GM12878 (cell line): ENCODE data around the gene ARHGEF7. TPM values are rescaled to one million over a fixed set of nuclear protein-coding genes. Genes with fewer than 3 reads are reported as not detected.

Source experiments
- ATAC-seq: fragments of 200-7000 bp; cut with Tn5 transposase; 3 replicates; pipeline ENCODE4 v1.9.1; 2020; ENCODE audit warnings: mild to moderate bottlenecking, moderate library complexity
- BruUV-seq: library from RNA; stranded (reverse); fragments of 400-500 nt; replicated peaks from 2 replicates; lab custom pipeline; 2021; lab: Mats Ljungman, UMichigan
- CTCF ChIA-PET: fragments of 300-600 bp; sonication (Branson Sonifier 250); formaldehyde crosslinking; extraction: SDS; loops from one replicate; lab custom pipeline; 2021; ENCODE audit warnings: inconsistent platforms; lab: Yijun Ruan, JAX
- POLR2A ChIA-PET: fragments of 350-600 bp; formaldehyde crosslinking; extraction: SDS; loops from one replicate; lab custom pipeline; 2021; ENCODE audit warnings: inconsistent platforms; lab: Charles Lee
- RAD21 ChIA-PET: fragments of 300-600 bp; sonication (Branson Sonifier 250); formaldehyde crosslinking; loops from one replicate; lab custom pipeline; 2023; ENCODE audit warnings: antibody characterized with exemption; ENCODE audit not compliant: unreplicated experiment; lab: Charles Lee
- SMC1A ChIA-PET: fragments of 300-600 bp; sonication (Branson Sonifier 250); formaldehyde crosslinking; loops from one replicate; lab custom pipeline; 2023; ENCODE audit not compliant: unreplicated experiment, uncharacterized antibody; lab: Charles Lee
- DNase-seq: peaks from one replicate; pipeline ENCODE4 v3.0.0-alpha.2; 2011; ENCODE audit warnings: low read depth, low spot score
- FAIRE-seq: peaks from 3 replicates; lab custom pipeline; 2011; peaks lifted over from hg19 to GRCh38; lab: Jason Lieb, UNC
- H2AFZ ChIP-seq: 2 replicates; pipeline ENCODE4 v1.6.0; 2011; ENCODE audit warnings: low read depth, low read length, control low read depth; ENCODE audit not compliant: control insufficient read depth
- H3K27ac ChIP-seq: 2 replicates; pipeline ENCODE4 v1.5.1; 2011; ENCODE audit warnings: control low read depth; ENCODE audit not compliant: control insufficient read depth, insufficient read depth
- H3K27me3 ChIP-seq, 2 experiments: replicated peaks in 1 of 2; 2 replicates each; pipeline versions ENCODE4 v1.6.0 to v1.6.1; 2011; ENCODE audit warnings: low read length in 1 of 2; ENCODE audit not compliant: control insufficient read depth in 2 of 2, insufficient read depth in 2 of 2
- H3K36me3 ChIP-seq, 2 experiments: 2 replicates each; pipeline ENCODE4 v1.5.1; 2011; ENCODE audit warnings: low read length in 1 of 2; ENCODE audit not compliant: control insufficient read depth in 2 of 2, insufficient read depth in 2 of 2
- H3K4me1 ChIP-seq: 2 replicates; pipeline ENCODE4 v1.6.1; 2011; ENCODE audit warnings: mild to moderate bottlenecking, low read length, moderate library complexity, mixed read lengths; ENCODE audit not compliant: control insufficient read depth, insufficient read depth
- H3K4me2 ChIP-seq: 2 replicates; pipeline ENCODE4 v1.6.0; 2011; ENCODE audit warnings: control low read depth; ENCODE audit not compliant: control insufficient read depth, insufficient read depth
- H3K4me3 ChIP-seq: fragments of 200-600 bp; sonication (generic); 2 replicates; pipeline ENCODE4 v1.5.1; 2016
- H3K79me2 ChIP-seq: 2 replicates; pipeline ENCODE4 v1.6.0; 2011; ENCODE audit warnings: low read length; ENCODE audit not compliant: control insufficient read depth, insufficient read depth
- H3K9ac ChIP-seq: 2 replicates; pipeline ENCODE4 v1.8.0; 2011; ENCODE audit warnings: low read length, control low read depth, mixed read lengths; ENCODE audit not compliant: control insufficient read depth, insufficient read depth
- H3K9me3 ChIP-seq: replicated peaks from 3 replicates; pipeline ENCODE4 v1.5.1; 2011; ENCODE audit warnings: mild to moderate bottlenecking, low read length; ENCODE audit not compliant: control insufficient read depth, insufficient read depth
- H4K20me1 ChIP-seq: 2 replicates; pipeline ENCODE4 v1.6.0; 2011; ENCODE audit not compliant: control insufficient read depth, insufficient read depth
- CREM ChIP-seq: IDR thresholded peaks from 2 replicates; pipeline ENCODE4 v1.6.1; 2014; ENCODE audit warnings: antibody characterized with exemption, low read depth
- NRF1 ChIP-seq: conservative IDR thresholded peaks from 2 replicates; pipeline ENCODE4 v1.6.1; 2011; ENCODE audit warnings: mild to moderate bottlenecking, low read depth, low read length, improper control_type of control experiment
- ZNF622 ChIP-seq: fragments of 450-650 bp; IDR thresholded peaks from 2 replicates; pipeline ENCODE4 v1.6.1; 2017; ENCODE audit warnings: mild to moderate bottlenecking, inconsistent platforms
- WGBS: methylation state at CpG from one replicate; pipeline ENCODE4 v1.1.6; 2016; ENCODE audit warnings: low lambda C conversion rate; ENCODE audit not compliant: insufficient replicate concordance, insufficient coverage; ENCODE audit errors: missing lambda C conversion rate; 5-methylcytosine and 5-hydroxymethylcytosine counted together
- in situ Hi-C: fragments of 300-500 bp; cut with MboI; formaldehyde crosslinking; loops from 9 replicates; pipeline ENCODE4 v1.14.3; 2018; ENCODE audit warnings: mixed read lengths
- intact Hi-C: fragments of 100-400 bp; cut with micrococcal nuclease; formaldehyde crosslinking; loops from one replicate; pipeline ENCODE4 v1.14.2; 2022; ENCODE audit not compliant: unreplicated experiment
- polyA plus RNA-seq, 11 experiments: library from polyadenylated mRNA; depleted of rRNA in 4 of 11; unstranded in 6 of 11; stranded (reverse) in 5 of 11; fragments of >200 nt; fragmentation: Nextera tagmentation in 4 of 11; fragmentation: Illumina TruSeq in 1 of 11; extraction: Ambion mirVana in 4 of 11; extraction: Trizol in 1 of 11; gene quantifications; 1 replicate in 1 of 11; 2 replicates in 10 of 11; pipeline versions ENCODE4 v1.2.1 to v1.2.3, GENCODE V29; 2011 to 2016; ENCODE audit warnings: inconsistent platforms in 2 of 11, missing spikeins in 2 of 11, low read depth in 1 of 11
- total RNA-seq, 4 experiments: library from RNA; depleted of rRNA in 3 of 4; stranded (reverse); fragments of >200 nt in 3 of 4; fragmentation: Illumina TruSeq in 1 of 4; extraction: Trizol in 1 of 4; gene quantifications; 2 replicates each; pipeline versions ENCODE4 v1.2.1 to v1.2.3, GENCODE V29; 2013 to 2021
- TF ChIP-seq, protein P1 (sequence below), 3 experiments: IDR thresholded peaks in 2 of 3; conservative IDR thresholded peaks in 1 of 3; 2 replicates each; pipeline ENCODE4 v1.5.1; 2011; ENCODE audit warnings: low read depth in 3 of 3, low read length in 3 of 3, mild to moderate bottlenecking in 3 of 3, control low read depth in 2 of 3, moderate library complexity in 2 of 3, inconsistent platforms in 1 of 3, mixed read lengths in 1 of 3; ENCODE audit not compliant: control insufficient read depth in 2 of 3, insufficient read depth in 1 of 3; ENCODE audit errors: extremely low read depth in 1 of 3

ARHGEF7 gene
- total and polyA plus RNA-seq, 10 of the 15 experiments (the other 5 are each of a cell fraction or from before 2014, with no cell fraction given): 4.7 to 65.5 (median 36.6) TPM

GRCh38 chr13:111330066-111330610, 215.0 kb downstream of the ARHGEF7 start (continued):
- TF ChIP-seq, protein P1, sequence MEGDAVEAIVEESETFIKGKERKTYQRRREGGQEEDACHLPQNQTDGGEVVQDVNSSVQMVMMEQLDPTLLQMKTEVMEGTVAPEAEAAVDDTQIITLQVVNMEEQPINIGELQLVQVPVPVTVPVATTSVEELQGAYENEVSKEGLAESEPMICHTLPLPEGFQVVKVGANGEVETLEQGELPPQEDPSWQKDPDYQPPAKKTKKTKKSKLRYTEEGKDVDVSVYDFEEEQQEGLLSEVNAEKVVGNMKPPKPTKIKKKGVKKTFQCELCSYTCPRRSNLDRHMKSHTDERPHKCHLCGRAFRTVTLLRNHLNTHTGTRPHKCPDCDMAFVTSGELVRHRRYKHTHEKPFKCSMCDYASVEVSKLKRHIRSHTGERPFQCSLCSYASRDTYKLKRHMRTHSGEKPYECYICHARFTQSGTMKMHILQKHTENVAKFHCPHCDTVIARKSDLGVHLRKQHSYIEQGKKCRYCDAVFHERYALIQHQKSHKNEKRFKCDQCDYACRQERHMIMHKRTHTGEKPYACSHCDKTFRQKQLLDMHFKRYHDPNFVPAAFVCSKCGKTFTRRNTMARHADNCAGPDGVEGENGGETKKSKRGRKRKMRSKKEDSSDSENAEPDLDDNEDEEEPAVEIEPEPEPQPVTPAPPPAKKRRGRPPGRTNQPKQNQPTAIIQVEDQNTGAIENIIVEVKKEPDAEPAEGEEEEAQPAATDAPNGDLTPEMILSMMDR (IDR thresholded peaks at IDR 0.05 in 2 of 3, conservative IDR thresholded peaks at IDR 0.05 in 1 of 3; ENCODE audit: control insufficient read depth in 2 of 3, extremely low read depth in 1 of 3, insufficient read depth in 1 of 3, low read depth in 3 of 3, low read length in 3 of 3): no peak
- no peak for TF ChIP-seq CREM
- no peak for TF ChIP-seq ZNF622

DNA sequence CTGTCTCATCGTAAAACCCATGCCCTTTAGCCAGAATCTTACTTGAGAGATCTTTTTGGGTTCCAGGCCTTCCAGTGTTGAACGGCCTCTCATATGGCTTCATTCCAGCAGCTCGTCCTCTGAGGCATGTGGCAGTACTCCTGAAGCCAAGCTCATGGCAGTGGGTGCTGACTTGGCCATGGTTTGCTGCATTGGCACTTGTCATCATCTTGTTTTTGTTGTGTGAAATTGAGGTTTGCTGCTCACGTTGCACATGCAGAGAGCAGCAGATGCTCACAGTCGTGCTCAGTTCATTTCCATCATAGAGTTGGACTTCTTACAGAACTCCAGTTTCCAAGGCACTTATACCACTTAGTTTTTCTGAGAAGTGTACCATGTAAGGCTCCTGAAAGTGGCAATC, 220.2 kb downstream of the ARHGEF7 start:
- no peaks in the 10 kb centered on the region for H3K27me3 ChIP-seq
- BruUV-seq: no TSS peak
- no peaks in the 10 kb centered on the region for H3K79me2 ChIP-seq
- in situ Hi-C loops: loop anchor here (5.0 kb wide), 1 partner anchor 48 kb away; no protein-coding TSS in a partner anchor
- CTCF ChIA-PET: no interaction called here
- TF ChIP-seq NRF1: no peak
- TF ChIP-seq, all 136 proteins: peak for 0
- ATAC-seq (no peak), DNase-seq (no peak), FAIRE-seq (no peak)
- ChIA-PET SMC1A (no interaction called here), POLR2A (no interaction called here), RAD21 (no interaction called here)
- no peak overlapping the region for H3K4me3 ChIP-seq
- no peaks in the 10 kb centered on the region for H3K4me1 ChIP-seq
- H3K4me2 ChIP-seq: no peak overlapping the region
- 28% methylated on average over 5 of the region's 5 CpGs for WGBS
- no peak overlapping the region for H3K9ac ChIP-seq
- H2AFZ ChIP-seq: no peak overlapping the region
- H4K20me1 ChIP-seq: no peaks in the 10 kb centered on the region
- H3K27ac ChIP-seq: no peak overlapping the region
- H3K9me3 ChIP-seq: no peaks in the 10 kb centered on the region; the same call in 2 of the 3 replicates
- no peaks in the 10 kb centered on the region for H3K36me3 ChIP-seq
- intact Hi-C loops: no loop called here
